Measurements from ENCODE around the gene STIM1.

Gene STIM1

DNA sequence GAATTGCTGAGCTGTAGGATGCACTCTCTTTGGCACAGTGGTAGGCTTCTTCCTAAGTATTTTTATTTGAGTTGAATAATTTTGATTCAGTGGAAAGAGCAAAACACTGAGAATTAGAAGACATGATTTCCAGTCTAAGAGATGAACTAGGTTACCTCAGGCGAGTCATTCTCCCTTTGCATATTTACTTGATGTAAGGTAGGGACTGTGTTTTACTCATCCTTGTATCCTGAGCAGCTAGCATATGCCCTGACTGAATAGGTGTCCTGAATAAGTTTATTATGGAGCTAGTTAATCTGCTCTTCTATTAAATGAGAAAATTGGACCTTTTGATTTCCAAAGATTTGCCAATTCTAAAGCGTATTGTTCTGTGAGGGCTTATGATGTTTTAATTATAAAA lies 50.7 kb downstream of the STIM1 start:
- FAIRE-seq: peak; percentile 78
- no peak for DNase-seq (ENCODE audit: insufficient read length)
- TF ChIP-seq POLR2A (IDR thresholded peaks at IDR 0.05; ENCODE audit: low read depth, low read length): no peak
- no peak for TF ChIP-seq TAF1 (IDR thresholded peaks at IDR 0.05; ENCODE audit: borderline replicate concordance, low read depth, low read length)
- no peak for TF ChIP-seq POLR2AphosphoS5 (IDR thresholded peaks at IDR 0.05; ENCODE audit: low read depth, low read length)

DNA sequence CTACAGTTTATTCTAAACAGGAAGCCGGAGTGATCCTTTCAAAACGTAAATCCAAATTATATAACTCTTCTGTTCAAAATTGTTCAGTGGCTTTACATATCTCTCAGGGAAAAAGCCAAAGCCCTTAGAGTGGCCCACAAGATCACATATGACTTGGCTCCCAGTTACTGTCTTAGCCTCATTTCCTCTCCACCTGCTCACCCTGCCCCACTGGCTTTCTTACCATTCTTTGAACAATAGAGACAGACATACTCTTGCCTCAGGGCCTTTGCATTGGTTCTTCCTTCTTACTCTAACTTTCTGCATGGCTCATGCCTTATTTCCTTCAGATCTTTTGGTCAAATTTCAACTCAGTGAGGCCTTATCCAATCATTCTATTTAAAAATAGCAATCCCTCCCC lies 52.1 kb downstream of the STIM1 start:
- peak; percentile 84 for FAIRE-seq
- no peak for DNase-seq (ENCODE audit: insufficient read length)

DNA sequence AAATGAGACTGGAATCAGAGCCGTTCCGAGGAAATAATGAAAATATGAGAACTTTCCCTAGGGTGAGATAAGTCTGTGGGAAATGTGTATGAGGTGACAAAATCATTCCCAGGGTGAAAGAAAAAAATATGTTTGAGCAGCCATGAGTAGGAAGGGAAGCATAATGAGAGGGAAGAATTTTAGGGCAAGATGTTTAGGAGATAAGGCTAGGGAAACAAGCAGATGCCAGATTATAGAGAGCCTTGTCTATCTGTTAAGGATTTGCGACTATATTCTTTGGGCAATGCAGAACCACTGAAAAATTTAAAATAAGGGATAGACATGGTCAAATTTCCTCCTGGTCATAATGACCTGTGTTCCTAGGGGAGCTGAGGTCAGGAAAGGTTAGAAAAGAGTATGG lies 54.4 kb downstream of the STIM1 start:
- TF ChIP-seq POLR2A (IDR thresholded peaks at IDR 0.05; ENCODE audit: low read depth, low read length): no peak
- TF ChIP-seq POLR2AphosphoS5 (IDR thresholded peaks at IDR 0.05; ENCODE audit: low read depth, low read length): no peak
- no peak for TF ChIP-seq TAF1 (IDR thresholded peaks at IDR 0.05; ENCODE audit: borderline replicate concordance, low read depth, low read length)
- DNase-seq (ENCODE audit: insufficient read length) (no peak), FAIRE-seq (no peak)

More for the DNA sequence above, 52.1 kb downstream of the STIM1 start:
- no peak for TF ChIP-seq POLR2AphosphoS5 (IDR thresholded peaks at IDR 0.05; ENCODE audit: low read depth, low read length)
- TF ChIP-seq TAF1 (IDR thresholded peaks at IDR 0.05; ENCODE audit: borderline replicate concordance, low read depth, low read length): no peak
- no peak for TF ChIP-seq POLR2A (IDR thresholded peaks at IDR 0.05; ENCODE audit: low read depth, low read length)

DNA sequence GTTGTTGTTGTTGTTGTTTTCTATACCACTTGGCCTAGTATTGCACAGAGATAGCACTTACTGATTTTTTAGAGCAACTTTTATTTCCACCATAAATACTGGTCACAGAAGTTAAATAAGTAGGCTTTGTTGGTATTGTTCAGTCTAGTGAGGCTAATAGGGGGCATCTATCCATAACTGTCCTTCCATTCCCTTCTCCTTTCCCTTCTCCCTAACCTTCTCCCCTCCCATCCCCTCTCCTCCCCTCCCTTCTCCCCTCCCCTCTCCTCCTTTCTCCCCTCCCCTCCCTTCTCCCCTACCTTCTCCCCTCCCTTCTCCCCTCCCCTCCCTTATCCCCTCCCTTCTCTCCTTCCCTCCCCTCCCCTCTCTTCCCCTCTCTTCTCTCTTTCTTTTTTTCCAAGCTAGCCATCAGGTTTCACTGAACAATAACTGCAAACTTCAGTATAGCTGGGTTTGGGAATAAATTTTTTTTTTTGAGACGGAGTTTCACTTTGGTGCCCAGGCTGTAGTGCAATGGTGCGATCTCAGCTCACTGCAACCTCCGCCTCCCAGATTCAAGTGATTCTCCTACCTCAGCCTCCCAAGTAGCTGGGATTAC lies 56.5 kb downstream of the STIM1 start:
- FAIRE-seq: no peak
- DNase-seq (ENCODE audit: insufficient read length): no peak
- TF ChIP-seq POLR2AphosphoS5 (IDR thresholded peaks at IDR 0.05; ENCODE audit: low read depth, low read length) (no peak), TAF1 (IDR thresholded peaks at IDR 0.05; ENCODE audit: borderline replicate concordance, low read depth, low read length) (no peak), POLR2A (IDR thresholded peaks at IDR 0.05; ENCODE audit: low read depth, low read length) (no peak)

DNA sequence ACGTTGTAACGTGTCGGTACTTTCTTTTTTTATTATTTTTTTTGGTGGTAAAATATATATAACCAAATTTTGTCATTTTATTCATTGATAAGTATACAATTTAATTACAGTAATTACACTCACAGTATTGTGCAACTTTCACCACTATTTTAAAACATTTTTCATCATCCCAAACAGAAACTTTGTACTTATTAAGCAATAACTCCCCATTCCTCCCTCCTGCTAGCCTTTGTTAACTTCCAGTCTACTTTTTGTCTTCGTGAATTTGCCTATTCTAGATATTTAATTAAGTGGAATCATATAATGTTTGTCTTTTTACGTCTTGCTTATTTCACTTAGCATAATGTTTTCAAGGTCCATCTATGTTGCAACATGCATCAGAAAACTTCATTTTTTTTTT lies 58.5 kb downstream of the STIM1 start:
- FAIRE-seq (no peak), DNase-seq (ENCODE audit: insufficient read length) (no peak)

DNA sequence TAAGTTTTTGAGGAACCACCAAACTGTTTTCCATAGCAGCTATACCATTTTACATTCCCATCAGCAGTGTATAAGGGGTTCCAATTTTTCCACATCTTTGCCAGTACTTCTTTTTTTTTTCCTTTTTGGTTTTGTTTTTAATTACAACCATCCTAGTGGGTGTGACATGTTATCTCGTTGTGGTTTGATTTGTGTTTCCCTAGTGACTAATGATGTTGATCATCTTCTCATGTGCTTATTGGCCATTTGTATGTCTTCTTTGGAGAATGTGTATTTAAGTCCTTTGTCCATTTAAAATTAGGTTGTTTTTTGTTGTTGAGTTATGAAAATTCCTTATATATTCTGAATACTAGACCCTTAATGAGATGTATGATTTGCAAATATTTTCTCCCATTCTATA lies 59.3 kb downstream of the STIM1 start:
- FAIRE-seq (peak; percentile 85), DNase-seq (ENCODE audit: insufficient read length) (no peak)
- TF ChIP-seq POLR2A (IDR thresholded peaks at IDR 0.05; ENCODE audit: low read depth, low read length) (no peak), TAF1 (IDR thresholded peaks at IDR 0.05; ENCODE audit: borderline replicate concordance, low read depth, low read length) (no peak), POLR2AphosphoS5 (IDR thresholded peaks at IDR 0.05; ENCODE audit: low read depth, low read length) (no peak)

More for the DNA sequence above, 58.5 kb downstream of the STIM1 start:
- TF ChIP-seq POLR2A (IDR thresholded peaks at IDR 0.05; ENCODE audit: low read depth, low read length): no peak
- TF ChIP-seq POLR2AphosphoS5 (IDR thresholded peaks at IDR 0.05; ENCODE audit: low read depth, low read length): no peak
- no peak for TF ChIP-seq TAF1 (IDR thresholded peaks at IDR 0.05; ENCODE audit: borderline replicate concordance, low read depth, low read length)

DNA sequence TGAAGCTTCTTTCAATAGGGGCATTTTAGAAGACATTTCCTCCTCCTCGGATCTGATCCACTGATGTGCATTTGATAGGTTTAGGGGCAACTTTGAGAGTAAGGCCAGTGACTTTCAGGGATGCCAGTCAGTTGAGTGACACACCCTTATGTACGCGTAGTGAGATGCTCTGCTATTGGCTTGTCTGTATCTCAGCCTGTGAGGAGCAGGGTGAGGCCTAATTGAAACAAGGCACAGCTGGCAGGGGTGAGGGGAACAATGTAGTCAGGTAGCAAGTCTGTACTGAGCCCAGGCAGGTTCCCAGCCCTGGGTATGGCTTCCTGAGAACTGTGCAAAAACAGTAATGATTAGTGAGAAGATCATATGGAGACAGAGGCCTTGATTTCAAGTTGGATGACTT lies 61.5 kb downstream of the STIM1 start:
- TF ChIP-seq TAF1 (IDR thresholded peaks at IDR 0.05; ENCODE audit: borderline replicate concordance, low read depth, low read length): no peak
- TF ChIP-seq POLR2AphosphoS5 (IDR thresholded peaks at IDR 0.05; ENCODE audit: low read depth, low read length): no peak
- TF ChIP-seq POLR2A (IDR thresholded peaks at IDR 0.05; ENCODE audit: low read depth, low read length): no peak
- DNase-seq (ENCODE audit: insufficient read length) (no peak), FAIRE-seq (peak; percentile 54)

DNA sequence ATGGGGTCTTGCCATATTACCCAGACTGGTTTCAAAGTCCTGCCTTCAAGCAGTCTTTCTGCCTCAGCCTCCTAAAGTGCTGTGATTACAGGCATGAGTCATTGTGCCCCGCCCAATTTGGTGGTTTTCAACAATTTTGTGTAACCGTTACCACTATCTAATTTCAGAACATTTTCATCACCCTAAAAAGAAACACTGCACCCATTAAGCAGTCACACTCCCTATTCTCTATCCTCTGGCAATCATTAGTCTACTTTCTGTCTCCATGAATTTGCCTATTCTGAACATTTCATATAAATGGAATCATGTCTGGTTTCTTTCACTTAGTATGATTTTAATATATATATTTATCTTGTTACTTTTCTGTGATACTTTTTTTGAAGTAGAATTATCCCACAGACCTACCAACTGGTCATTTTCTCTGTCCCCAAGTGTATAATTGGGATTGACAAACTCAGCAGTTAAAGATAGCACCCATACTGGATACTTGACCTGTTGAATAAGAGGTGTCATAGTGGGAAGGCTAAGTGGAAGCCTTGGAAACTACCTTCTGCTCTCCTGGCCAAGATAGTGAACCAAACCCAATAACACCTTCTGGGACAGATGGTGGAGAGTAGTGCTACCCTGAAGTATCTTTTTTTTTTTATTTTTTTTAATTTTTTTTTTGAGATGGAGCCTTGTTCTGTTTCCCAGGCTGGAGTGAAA lies 64.8 kb downstream of the STIM1 start:
- FAIRE-seq: no peak
- TF ChIP-seq POLR2A (IDR thresholded peaks at IDR 0.05; ENCODE audit: low read depth, low read length): no peak
- TF ChIP-seq TAF1 (IDR thresholded peaks at IDR 0.05; ENCODE audit: borderline replicate concordance, low read depth, low read length): no peak
- no peak for TF ChIP-seq POLR2AphosphoS5 (IDR thresholded peaks at IDR 0.05; ENCODE audit: low read depth, low read length)
- DNase-seq (ENCODE audit: insufficient read length): no peak

DNA sequence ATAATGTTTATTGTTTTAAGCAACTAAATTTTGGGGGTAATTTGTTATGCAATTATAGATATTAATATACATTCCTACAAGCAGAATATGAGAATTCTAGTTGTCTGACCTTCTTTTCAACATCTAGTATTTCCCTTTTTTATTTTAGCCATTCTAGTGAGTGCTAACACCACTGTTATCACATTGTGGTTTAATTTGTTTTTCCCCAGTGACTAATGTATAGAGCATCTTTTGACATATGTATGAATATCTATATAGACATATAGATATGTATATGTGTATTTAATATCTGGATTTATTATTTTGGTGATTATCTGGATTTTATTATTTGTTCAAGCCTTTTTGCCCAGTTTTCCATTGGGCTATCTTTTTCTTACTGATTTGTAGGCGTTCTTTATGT lies 66.6 kb downstream of the STIM1 start:
- TF ChIP-seq POLR2AphosphoS5 (IDR thresholded peaks at IDR 0.05; ENCODE audit: low read depth, low read length): no peak
- TF ChIP-seq POLR2A (IDR thresholded peaks at IDR 0.05; ENCODE audit: low read depth, low read length): no peak
- TF ChIP-seq TAF1 (IDR thresholded peaks at IDR 0.05; ENCODE audit: borderline replicate concordance, low read depth, low read length): no peak
- FAIRE-seq (no peak), DNase-seq (ENCODE audit: insufficient read length) (no peak)

DNA sequence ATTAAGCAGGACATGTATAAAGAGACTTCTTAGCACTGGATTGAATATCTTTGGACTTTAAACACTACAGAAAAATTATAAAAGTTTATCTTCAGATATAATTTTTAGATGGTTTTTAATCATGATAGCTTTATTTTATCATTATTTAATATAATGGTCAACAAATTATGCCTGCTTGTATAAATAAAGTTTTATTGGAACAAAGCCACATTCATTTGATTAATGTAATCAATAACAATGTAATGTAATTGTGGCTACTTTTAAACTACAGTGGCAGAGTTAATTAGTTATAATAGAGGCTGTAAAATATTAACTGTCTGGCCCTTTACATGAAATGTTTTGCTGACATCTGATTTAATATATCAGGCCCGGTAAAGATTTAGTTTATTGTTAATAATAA lies 70.0 kb downstream of the STIM1 start:
- no peak for DNase-seq (ENCODE audit: insufficient read length)
- FAIRE-seq: no peak
- TF ChIP-seq POLR2A (IDR thresholded peaks at IDR 0.05; ENCODE audit: low read depth, low read length): no peak
- no peak for TF ChIP-seq TAF1 (IDR thresholded peaks at IDR 0.05; ENCODE audit: borderline replicate concordance, low read depth, low read length)
- no peak for TF ChIP-seq POLR2AphosphoS5 (IDR thresholded peaks at IDR 0.05; ENCODE audit: low read depth, low read length)

DNA sequence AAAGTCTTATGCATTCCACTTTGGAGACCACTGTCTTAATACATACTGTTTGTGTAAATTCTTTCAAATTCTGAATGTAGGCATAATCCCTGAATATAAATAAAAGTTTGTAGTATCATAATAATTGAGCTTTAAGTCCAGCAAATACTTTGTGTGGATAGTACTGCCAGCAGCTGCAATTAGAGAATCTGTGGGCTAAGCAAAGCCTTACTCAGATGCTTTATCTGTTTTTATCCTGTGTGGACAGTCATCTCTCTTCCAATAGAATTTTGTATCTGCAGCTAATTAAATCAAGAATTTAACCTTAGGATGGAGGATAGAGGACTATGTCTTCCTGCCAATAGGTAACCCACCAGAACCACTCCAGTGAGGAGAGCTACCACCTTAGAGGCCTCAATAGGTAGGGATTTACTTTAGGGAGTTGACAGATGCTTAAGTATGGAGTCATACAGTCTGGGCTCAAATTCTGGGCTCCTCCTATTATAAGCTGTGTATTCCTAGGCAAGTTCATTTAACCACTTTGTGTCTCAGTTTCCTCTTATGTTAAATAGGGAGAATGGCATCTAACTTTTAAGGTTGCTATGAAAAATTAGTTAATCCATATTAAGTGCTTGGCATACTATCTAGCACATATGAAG lies 71.1 kb downstream of the STIM1 start:
- DNase-seq (ENCODE audit: insufficient read length) (no peak), FAIRE-seq (peak; percentile 62)
- TF ChIP-seq TAF1 (IDR thresholded peaks at IDR 0.05; ENCODE audit: borderline replicate concordance, low read depth, low read length) (no peak), POLR2A (IDR thresholded peaks at IDR 0.05; ENCODE audit: low read depth, low read length) (no peak)

All from GM12892 (cell line).